GM12873 (cell line): ENCODE results near the gene ASB7.

Experiments used
- TF ChIP-seq, protein P1 (sequence below): IDR thresholded peaks from 2 replicates; pipeline ENCODE4 v1.5.1; 2012; ENCODE audit warnings: low read depth, mild to moderate bottlenecking, moderate library complexity, low read length, control low read depth; ENCODE audit not compliant: insufficient read depth; ENCODE audit errors: missing control alignments

The ASB7 gene

DNA sequence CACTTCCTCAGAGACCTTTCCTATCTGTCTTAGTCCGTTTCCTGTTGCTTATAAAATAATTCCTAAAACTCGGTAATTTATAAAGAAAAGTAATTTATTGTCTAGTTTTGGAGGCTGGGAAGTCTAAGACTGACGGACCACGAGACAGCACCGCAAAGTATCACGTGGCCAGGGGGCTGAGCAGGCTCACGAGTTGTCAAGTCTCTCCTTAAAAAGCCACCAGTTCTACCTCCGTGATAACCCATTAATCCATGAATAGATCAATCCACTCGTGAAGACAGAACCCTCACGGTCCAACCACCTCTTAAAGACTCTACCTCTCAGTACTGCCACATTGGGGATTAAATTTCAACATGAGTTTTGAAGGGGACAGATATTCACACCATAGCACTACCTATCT is 1.2 kb upstream of the ASB7 start:
- TF ChIP-seq, protein P1, sequence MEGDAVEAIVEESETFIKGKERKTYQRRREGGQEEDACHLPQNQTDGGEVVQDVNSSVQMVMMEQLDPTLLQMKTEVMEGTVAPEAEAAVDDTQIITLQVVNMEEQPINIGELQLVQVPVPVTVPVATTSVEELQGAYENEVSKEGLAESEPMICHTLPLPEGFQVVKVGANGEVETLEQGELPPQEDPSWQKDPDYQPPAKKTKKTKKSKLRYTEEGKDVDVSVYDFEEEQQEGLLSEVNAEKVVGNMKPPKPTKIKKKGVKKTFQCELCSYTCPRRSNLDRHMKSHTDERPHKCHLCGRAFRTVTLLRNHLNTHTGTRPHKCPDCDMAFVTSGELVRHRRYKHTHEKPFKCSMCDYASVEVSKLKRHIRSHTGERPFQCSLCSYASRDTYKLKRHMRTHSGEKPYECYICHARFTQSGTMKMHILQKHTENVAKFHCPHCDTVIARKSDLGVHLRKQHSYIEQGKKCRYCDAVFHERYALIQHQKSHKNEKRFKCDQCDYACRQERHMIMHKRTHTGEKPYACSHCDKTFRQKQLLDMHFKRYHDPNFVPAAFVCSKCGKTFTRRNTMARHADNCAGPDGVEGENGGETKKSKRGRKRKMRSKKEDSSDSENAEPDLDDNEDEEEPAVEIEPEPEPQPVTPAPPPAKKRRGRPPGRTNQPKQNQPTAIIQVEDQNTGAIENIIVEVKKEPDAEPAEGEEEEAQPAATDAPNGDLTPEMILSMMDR = no peak

DNA sequence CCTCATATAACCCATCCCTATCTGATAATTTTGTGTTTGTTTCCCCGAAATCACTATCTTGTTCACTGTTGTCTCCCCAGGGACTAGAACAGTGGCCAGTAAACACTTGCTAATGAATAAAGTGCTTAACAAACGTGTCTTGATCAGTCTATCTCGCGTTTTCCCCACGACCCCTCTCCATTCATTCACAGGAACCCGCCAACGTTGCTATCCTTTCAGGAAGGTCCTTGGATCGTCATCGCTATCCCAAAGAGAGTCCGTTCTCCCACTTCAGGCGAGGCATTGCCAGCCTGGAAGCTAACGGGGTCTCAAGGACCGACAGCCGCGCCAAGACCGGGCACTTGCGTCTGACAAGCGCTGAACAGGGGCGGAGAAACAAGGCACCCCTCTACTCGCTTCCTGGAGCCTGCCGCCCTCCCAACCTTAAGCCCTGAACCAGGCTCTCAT is 749 bp upstream of the ASB7 start:
- TF ChIP-seq, protein P1 = no peak

DNA sequence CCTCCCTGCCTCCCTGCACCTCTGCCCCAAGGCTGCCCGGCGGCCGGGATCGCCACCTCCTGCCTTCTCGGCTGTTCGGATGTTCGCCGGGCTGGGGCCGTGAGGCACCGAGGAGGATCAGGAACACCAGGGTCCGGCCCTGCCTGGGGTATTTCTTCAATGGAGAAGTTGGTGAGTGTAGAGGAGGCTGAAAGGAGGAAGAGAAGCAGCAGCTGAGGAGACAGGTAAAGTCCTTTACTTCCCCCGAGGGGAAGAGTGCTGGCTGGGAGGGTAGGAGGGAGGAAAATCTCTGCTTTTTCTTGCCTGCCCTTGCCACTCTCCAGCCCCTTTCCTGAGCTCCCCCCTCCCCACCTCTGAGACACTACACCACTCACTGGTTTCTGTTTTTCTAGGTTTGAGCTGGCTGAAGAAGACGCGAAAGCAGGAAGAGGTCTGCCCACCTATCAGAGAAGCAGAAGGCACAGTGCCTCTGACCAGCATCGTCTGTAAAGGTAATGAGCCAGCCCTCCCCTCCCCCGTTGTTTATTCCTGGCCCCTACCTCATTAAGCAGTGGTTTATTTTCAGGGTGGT is 519 bp downstream of the ASB7 start:
- TF ChIP-seq, protein P1 = no peak

DNA sequence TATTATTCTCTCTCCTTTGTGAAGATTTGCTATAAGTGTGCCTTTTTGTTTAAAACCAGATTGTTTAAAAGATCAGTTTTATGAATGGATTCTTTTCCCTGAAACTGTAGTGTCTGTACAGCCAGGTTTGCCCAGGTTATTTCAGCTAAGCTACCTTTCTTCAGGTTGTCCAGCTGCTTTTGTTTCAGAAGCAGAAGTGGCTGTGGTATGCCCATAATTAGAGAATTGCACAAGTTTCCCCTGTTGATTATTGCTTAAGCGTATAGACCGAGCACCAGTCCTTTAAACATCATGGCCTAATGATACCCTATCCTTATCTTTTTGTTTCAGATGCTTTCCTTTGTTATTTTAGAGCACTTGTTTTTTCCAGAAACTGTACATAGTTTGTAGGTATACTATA is 10.2 kb downstream of the ASB7 start:
- TF ChIP-seq, protein P1 = no peak

DNA sequence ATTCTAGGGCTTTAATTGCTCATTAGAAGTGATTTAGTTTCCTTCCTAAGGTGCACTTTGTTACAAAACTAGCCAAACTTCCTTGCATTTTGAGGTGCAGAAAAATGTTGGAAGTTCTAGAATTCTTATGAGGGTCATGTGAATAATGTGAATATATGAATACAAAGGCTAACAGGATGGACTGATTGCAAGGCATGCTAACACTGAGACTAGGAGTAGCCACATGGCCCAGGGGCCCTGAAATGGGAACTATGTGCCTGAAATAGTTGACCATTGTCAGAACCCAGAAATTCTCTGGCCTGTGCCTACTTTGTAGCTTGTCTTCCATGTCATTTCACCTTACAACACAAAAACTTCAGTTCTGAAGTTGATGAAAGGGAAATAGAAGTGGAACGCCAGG is 10.8 kb downstream of the ASB7 start:
- TF ChIP-seq, protein P1 = no peak

DNA sequence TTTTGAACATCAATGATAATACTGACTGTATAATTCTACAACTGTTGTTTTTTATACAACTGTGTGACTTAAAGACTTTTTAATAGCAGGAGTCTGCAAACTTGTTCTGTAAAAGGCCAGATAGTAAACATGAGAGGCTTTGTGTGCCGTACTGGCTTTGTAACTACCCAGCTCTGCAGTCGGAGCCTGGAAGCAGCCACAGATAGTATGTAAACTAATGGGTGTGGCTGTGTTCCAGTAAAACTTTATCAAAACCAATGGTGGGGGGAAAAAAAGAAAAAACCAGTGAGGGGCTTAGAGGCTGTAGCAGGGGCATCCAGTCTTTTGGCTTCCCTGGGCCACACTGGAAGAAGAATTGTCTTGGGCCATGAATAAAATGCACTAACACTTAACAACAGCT is 11.9 kb downstream of the ASB7 start:
- TF ChIP-seq, protein P1 = no peak

DNA sequence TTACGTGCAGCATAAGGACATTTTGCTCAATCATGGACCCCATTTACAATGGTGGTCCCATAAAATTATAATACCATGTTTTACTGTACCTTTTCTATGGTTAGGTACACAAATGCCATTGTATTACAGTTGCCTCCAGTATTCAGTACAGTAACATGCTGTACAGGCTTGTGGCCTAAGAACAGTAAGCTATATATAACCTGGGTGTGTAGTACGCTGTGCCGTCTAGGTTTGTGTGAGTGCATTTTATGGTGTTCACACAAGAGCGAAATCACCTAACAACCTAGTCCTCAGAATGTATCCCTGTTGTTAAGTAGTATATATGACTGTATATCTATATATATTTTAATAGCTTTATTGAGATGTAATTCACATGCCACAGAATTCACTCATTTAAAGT is 12.5 kb downstream of the ASB7 start:
- TF ChIP-seq, protein P1 = no peak
